OCI-LY1 (cell line): ENCODE data around the gene BAIAP2.

Experiments
- H2AFZ ChIP-seq: fragments of 200-600 bp; sonication (generic), shearing (Covaris generic); 2 replicates; pipeline ENCODE4 v1.6.0; 2014; ENCODE audit warnings: antibody characterized with exemption, mild to moderate bottlenecking, low read length
- H3F3A ChIP-seq: fragments of 200-600 bp; sonication (generic), shearing (Covaris generic); 2 replicates; pipeline ENCODE4 v1.6.0; 2014; ENCODE audit warnings: mild to moderate bottlenecking, antibody characterized with exemption, low read length, moderate library complexity; ENCODE audit not compliant: insufficient read depth
- H3K27ac ChIP-seq: fragments of 200-600 bp; sonication (generic); 2 replicates; pipeline ENCODE4 v1.5.1; 2014; ENCODE audit warnings: low read length, mixed run types, mild to moderate bottlenecking, low read depth; ENCODE audit not compliant: poor library complexity, severe bottlenecking
- H3K27me3 ChIP-seq: fragments of 200-600 bp; sonication (generic); 2 replicates; pipeline ENCODE4 v1.6.0; 2014; ENCODE audit warnings: antibody characterized with exemption, mild to moderate bottlenecking, low read length, moderate library complexity; ENCODE audit not compliant: insufficient read depth
- H3K36me3 ChIP-seq: fragments of 200-600 bp; sonication (generic); 2 replicates; pipeline ENCODE4 v1.6.1; 2014; ENCODE audit warnings: mild to moderate bottlenecking, antibody characterized with exemption, low read length, moderate library complexity, mixed read lengths; ENCODE audit not compliant: insufficient read depth
- H3K4me1 ChIP-seq: fragments of 200-600 bp; sonication (generic); 2 replicates; pipeline ENCODE4 v1.5.1; 2014; ENCODE audit warnings: mild to moderate bottlenecking, low read length, moderate library complexity; ENCODE audit not compliant: insufficient read depth, severe bottlenecking
- H3K4me2 ChIP-seq: fragments of 200-600 bp; sonication (generic), shearing (Covaris generic); 2 replicates; pipeline ENCODE4 v1.6.1; 2014; ENCODE audit warnings: low read length
- H3K4me3 ChIP-seq: fragments of 200-600 bp; sonication (generic); 2 replicates; pipeline ENCODE4 v1.5.1; 2014; ENCODE audit warnings: low read length, low read depth, mild to moderate bottlenecking, mixed read lengths; ENCODE audit not compliant: poor library complexity, severe bottlenecking
- H3K79me2 ChIP-seq: fragments of 200-600 bp; shearing (Covaris generic); 2 replicates; pipeline ENCODE4 v1.6.1; 2016; ENCODE audit warnings: mixed run types, low read length, mixed read lengths; ENCODE audit not compliant: insufficient read depth
- H3K9ac ChIP-seq: fragments of 200-600 bp; sonication (generic), shearing (Covaris generic); 2 replicates; pipeline ENCODE4 v1.6.1; 2014; ENCODE audit warnings: mild to moderate bottlenecking, low read length, mixed read lengths
- H3K9me2 ChIP-seq: fragments of 200-600 bp; sonication (generic), shearing (Covaris generic); 2 replicates; pipeline ENCODE4 v1.6.1; 2014; ENCODE audit warnings: low read depth, mild to moderate bottlenecking, low read length, mixed read lengths
- H3K9me3 ChIP-seq: fragments of 200-600 bp; shearing (Covaris generic); 2 replicates; pipeline ENCODE4 v1.6.1; 2014; ENCODE audit warnings: low read length, mixed read lengths
- H4K20me1 ChIP-seq: fragments of 200-600 bp; sonication (generic), shearing (Covaris generic); 2 replicates; pipeline ENCODE4 v1.6.0; 2016; ENCODE audit warnings: mild to moderate bottlenecking, low read length; ENCODE audit not compliant: insufficient read depth
- EZH2 ChIP-seq: fragments of 200-600 bp; sonication (generic), shearing (Covaris generic); IDR thresholded peaks from 2 replicates; pipeline ENCODE4 v1.8.0; 2017; ENCODE audit warnings: borderline replicate concordance, mixed run types, mild to moderate bottlenecking, antibody characterized with exemption, low read length, moderate library complexity, mixed read lengths
- TF ChIP-seq, protein P1 (sequence below): fragments of 200-600 bp; sonication (generic), shearing (Covaris generic); IDR thresholded peaks from 2 replicates; pipeline ENCODE4 v1.5.1; 2017; ENCODE audit warnings: mild to moderate bottlenecking, antibody characterized with exemption, low read length, moderate library complexity, mixed read lengths

The BAIAP2 gene

DNA sequence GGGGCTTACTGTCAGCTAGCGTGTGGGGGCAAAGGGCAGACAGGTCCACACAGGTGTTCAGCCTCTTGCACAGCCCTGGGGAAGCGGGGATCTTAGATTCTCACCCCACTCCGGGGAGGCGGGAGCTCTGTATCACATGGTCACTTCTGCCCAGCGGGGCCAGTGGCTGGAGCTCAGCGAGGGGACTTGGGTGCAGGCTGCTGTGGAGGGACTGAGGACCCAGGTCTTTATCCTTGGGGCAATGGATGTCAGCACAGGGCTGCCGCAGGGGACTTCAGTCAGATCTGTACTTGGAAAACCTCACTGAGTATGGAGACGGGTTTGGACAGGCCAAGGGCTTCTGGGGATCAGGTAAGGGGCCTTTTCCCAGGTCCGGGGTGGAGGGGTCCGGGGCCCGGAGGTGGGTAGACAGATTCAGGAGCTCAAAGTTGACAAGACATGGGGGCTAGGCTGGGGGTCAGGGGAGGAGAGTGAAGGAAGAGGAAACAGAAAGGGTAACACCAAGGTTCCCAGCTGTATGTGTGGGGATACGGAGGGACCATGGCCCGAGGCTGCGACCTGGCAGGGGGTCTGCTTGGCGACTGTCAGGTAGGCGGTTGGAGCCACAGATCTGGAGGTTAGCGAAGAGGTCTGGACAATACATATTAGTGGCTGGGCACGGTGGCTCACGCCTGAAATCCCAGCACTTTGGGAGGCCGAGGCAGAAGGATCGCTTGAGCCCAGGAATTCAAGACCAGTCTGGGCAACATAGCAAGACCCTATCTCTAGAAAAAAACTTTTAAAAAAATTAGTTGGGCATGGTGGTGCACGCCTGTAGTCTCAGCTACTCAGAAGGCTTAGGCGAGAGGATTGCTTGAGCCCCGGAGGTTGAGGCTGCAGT is 15.1 kb upstream of the BAIAP2 start:
- no peaks in the 10 kb centered on the region for H4K20me1 ChIP-seq
- H3K4me2 ChIP-seq, result no peak overlapping the region
- no peaks in the 10 kb centered on the region; the same call in 1 of the 2 replicates for H3K36me3 ChIP-seq
- no peak overlapping the region for H3K4me3 ChIP-seq
- H3K27ac ChIP-seq, result no peak overlapping the region
- H3F3A ChIP-seq, result no peaks in the 10 kb centered on the region
- no peaks in the 10 kb centered on the region for H3K9me2 ChIP-seq
- no peak overlapping the region for H3K9ac ChIP-seq
- H3K9me3 ChIP-seq, result peaks cover 4% of the 10 kb centered on the region; the same call in 1 of the 2 replicates
- H2AFZ ChIP-seq, result no peak overlapping the region
- H3K27me3 ChIP-seq, result no peaks in the 10 kb centered on the region; the same call in 1 of the 2 replicates
- H3K4me1 ChIP-seq, result no peaks in the 10 kb centered on the region
- no peak for TF ChIP-seq EZH2
- TF ChIP-seq, protein P1, sequence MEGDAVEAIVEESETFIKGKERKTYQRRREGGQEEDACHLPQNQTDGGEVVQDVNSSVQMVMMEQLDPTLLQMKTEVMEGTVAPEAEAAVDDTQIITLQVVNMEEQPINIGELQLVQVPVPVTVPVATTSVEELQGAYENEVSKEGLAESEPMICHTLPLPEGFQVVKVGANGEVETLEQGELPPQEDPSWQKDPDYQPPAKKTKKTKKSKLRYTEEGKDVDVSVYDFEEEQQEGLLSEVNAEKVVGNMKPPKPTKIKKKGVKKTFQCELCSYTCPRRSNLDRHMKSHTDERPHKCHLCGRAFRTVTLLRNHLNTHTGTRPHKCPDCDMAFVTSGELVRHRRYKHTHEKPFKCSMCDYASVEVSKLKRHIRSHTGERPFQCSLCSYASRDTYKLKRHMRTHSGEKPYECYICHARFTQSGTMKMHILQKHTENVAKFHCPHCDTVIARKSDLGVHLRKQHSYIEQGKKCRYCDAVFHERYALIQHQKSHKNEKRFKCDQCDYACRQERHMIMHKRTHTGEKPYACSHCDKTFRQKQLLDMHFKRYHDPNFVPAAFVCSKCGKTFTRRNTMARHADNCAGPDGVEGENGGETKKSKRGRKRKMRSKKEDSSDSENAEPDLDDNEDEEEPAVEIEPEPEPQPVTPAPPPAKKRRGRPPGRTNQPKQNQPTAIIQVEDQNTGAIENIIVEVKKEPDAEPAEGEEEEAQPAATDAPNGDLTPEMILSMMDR, result no peak
- H3K79me2 ChIP-seq, result no peaks in the 10 kb centered on the region

DNA sequence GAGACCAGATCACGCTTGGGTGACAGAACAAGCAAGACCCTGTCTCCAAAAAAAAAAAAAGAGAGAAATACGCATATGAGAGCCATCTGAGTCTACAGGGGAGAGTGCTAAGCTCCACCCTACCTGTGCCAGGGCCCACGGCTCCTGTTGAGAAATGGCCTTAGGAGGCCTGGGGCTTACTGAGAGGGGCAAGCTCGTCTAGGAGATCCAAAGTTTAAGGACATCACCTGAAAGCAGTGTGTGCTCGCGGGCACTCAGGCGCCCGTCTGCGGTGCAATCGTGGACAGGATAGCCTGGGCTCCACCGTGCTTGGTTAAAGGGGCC is 14.5 kb upstream of the BAIAP2 start:
- Histone ChIP-seq H3K36me3 (no peaks in the 10 kb centered on the region; the same call in 1 of the 2 replicates), H3K27me3 (no peaks in the 10 kb centered on the region; the same call in 1 of the 2 replicates)

DNA sequence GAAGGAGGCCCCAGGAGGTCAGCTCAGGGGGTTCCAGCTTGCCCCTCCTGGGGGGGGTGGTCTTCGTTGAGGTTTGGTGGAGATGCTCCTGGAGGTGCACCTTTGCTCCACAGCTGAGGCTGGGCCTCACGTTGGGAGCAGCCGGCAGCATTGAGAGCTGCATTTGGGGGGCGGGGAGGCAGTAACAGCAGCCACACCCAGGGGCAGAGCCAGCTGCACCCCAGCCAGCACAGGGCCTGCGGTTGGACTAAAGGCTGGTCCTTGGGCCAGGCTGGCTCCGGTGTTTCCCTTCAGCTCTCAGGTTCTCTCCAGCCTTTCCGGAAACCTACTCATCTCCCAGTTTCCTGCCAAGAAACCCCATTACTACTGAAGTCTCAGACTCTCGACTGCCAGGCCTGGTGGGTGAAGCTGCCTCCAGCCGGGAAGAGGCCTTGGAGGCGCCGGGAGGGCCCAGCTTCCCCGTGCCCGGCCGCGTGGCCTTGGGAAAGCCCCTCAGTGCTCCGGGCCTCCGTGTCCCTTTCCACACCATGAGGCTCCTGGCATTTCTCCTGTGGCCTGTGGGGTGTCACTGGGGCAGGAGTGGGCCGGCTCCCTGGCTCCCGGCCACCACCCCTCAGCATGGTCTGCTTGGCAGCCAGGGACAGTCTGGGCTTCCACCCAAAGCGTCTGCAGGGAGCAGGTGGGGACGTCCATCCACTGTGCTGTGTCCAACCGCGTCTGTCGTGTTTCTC is 14.0 kb upstream of the BAIAP2 start:
- Histone ChIP-seq H3K36me3 (no peaks in the 10 kb centered on the region; the same call in 1 of the 2 replicates), H4K20me1 (no peaks in the 10 kb centered on the region), H2AFZ (no peak overlapping the region), H3K9me2 (no peaks in the 10 kb centered on the region), H3K27me3 (no peaks in the 10 kb centered on the region; the same call in 1 of the 2 replicates), H3K79me2 (no peaks in the 10 kb centered on the region), H3K27ac (no peak overlapping the region), H3F3A (no peaks in the 10 kb centered on the region), H3K4me2 (no peak overlapping the region), H3K4me1 (no peaks in the 10 kb centered on the region), H3K9ac (no peak overlapping the region), H3K4me3 (no peak overlapping the region), H3K9me3 (peaks cover 4% of the 10 kb centered on the region; the same call in 1 of the 2 replicates)
- TF ChIP-seq, protein P1, result no peak
- TF ChIP-seq EZH2, result no peak

More for the DNA sequence above, 14.5 kb upstream of the BAIAP2 start:
- Histone ChIP-seq H3K4me1 (no peaks in the 10 kb centered on the region), H3K9me3 (peaks cover 4% of the 10 kb centered on the region; the same call in 1 of the 2 replicates), H3F3A (no peaks in the 10 kb centered on the region), H3K9me2 (no peaks in the 10 kb centered on the region), H2AFZ (no peak overlapping the region), H3K4me3 (no peak overlapping the region), H3K9ac (no peak overlapping the region), H3K4me2 (no peak overlapping the region), H3K27ac (no peak overlapping the region), H4K20me1 (no peaks in the 10 kb centered on the region), H3K79me2 (no peaks in the 10 kb centered on the region)
- TF ChIP-seq EZH2, result no peak
- TF ChIP-seq, protein P1, result no peak
